Measurements from ENCODE around the gene LPO. TPM values are rescaled to one million over a fixed set of nuclear protein-coding genes. Genes with fewer than 3 reads are reported as not detected.

The LPO gene
- polyA plus RNA-seq, 1 donor from 2014 or later: not detected

GRCh38 chr17:58250344-58251011, 12.1 kb downstream of the LPO start:
- TF ChIP-seq MXI1 (conservative IDR thresholded peaks at IDR 0.05; ENCODE audit: poor library complexity, severe bottlenecking) (no peak), REST (IDR thresholded peaks at IDR 0.05; ENCODE audit: borderline replicate concordance) (no peak), POLR2AphosphoS5 (IDR thresholded peaks at IDR 0.05) (no peak), EZH2 (IDR thresholded peaks at IDR 0.05; ENCODE audit: borderline replicate concordance, insufficient read depth, low read length, poor library complexity, severe bottlenecking) (no peak), SMC3 (conservative IDR thresholded peaks at IDR 0.05; ENCODE audit: poor library complexity) (no peak), CTCF (IDR thresholded peaks at IDR 0.05; ENCODE audit: poor library complexity, severe bottlenecking) (no peak), TAF1 (IDR thresholded peaks at IDR 0.05; ENCODE audit: low read depth) (no peak), RAD21 (conservative IDR thresholded peaks at IDR 0.05) (no peak), EP300 (conservative IDR thresholded peaks at IDR 0.05; ENCODE audit: poor library complexity, severe bottlenecking) (no peak)
- Histone ChIP-seq H3K9me2 (ENCODE audit: insufficient read depth, low read length) (no peaks in the 10 kb centered on the region), H3K4me2 (ENCODE audit: low read length) (no peak overlapping the region), H3K79me2 (replicated peaks; ENCODE audit: insufficient read depth, low read length) (no peaks in the 10 kb centered on the region), H3K4me3 (ENCODE audit: low read length) (no peak overlapping the region), H2AFZ (ENCODE audit: low read depth, low read length) (no peak overlapping the region), H3K9ac (ENCODE audit: low read length) (no peak overlapping the region), H3K27ac (ENCODE audit: low read length) (no peak overlapping the region), H3F3A (ENCODE audit: insufficient read depth, low read length, poor library complexity, severe bottlenecking) (no peaks in the 10 kb centered on the region), H3K27me3 (ENCODE audit: insufficient read depth, low read depth, low read length) (peaks cover 36% of the 10 kb centered on the region), H3K9me3 (ENCODE audit: low read length) (no peaks in the 10 kb centered on the region), H4K20me1 (ENCODE audit: insufficient read depth) (no peaks in the 10 kb centered on the region), H3K36me3 (ENCODE audit: insufficient read depth, low read length) (no peaks in the 10 kb centered on the region)

- no peaks in the 10 kb centered on the region for H3K36me3 ChIP-seq (ENCODE audit: insufficient read depth, low read length)
- H3K27me3 ChIP-seq (ENCODE audit: insufficient read depth, low read depth, low read length): peaks cover 36% of the 10 kb centered on the region
- no peak overlapping the region for H2AFZ ChIP-seq (ENCODE audit: low read depth, low read length)
- H4K20me1 ChIP-seq (ENCODE audit: insufficient read depth): no peaks in the 10 kb centered on the region
- no peak for TF ChIP-seq TAF1 (IDR thresholded peaks at IDR 0.05; ENCODE audit: low read depth)
- no peak for TF ChIP-seq SMC3 (conservative IDR thresholded peaks at IDR 0.05; ENCODE audit: poor library complexity)
- no peak for TF ChIP-seq EP300 (conservative IDR thresholded peaks at IDR 0.05; ENCODE audit: poor library complexity, severe bottlenecking)
- TF ChIP-seq RAD21 (conservative IDR thresholded peaks at IDR 0.05): no peak
- TF ChIP-seq MXI1 (conservative IDR thresholded peaks at IDR 0.05; ENCODE audit: poor library complexity, severe bottlenecking): no peak
- TF ChIP-seq REST (IDR thresholded peaks at IDR 0.05; ENCODE audit: borderline replicate concordance): no peak
- TF ChIP-seq POLR2AphosphoS5 (IDR thresholded peaks at IDR 0.05): no peak
- TF ChIP-seq CTCF (IDR thresholded peaks at IDR 0.05; ENCODE audit: poor library complexity, severe bottlenecking): no peak
- no peak for TF ChIP-seq EZH2 (IDR thresholded peaks at IDR 0.05; ENCODE audit: borderline replicate concordance, insufficient read depth, low read length, poor library complexity, severe bottlenecking)
- no peaks in the 10 kb centered on the region for H3K9me3 ChIP-seq (ENCODE audit: low read length)
- no peak overlapping the region for H3K27ac ChIP-seq (ENCODE audit: low read length)
- no peaks in the 10 kb centered on the region for H3K79me2 ChIP-seq (replicated peaks; ENCODE audit: insufficient read depth, low read length)
- H3F3A ChIP-seq (ENCODE audit: insufficient read depth, low read length, poor library complexity, severe bottlenecking): no peaks in the 10 kb centered on the region
- H3K4me3 ChIP-seq (ENCODE audit: low read length): no peak overlapping the region
- no peak overlapping the region for H3K9ac ChIP-seq (ENCODE audit: low read length)
- H3K9me2 ChIP-seq (ENCODE audit: insufficient read depth, low read length): no peaks in the 10 kb centered on the region
- no peak overlapping the region for H3K4me2 ChIP-seq (ENCODE audit: low read length)
These were observed 13.8 kb downstream of the LPO start for GRCh38 chr17:58252141-58252540.
